HepG2 (cell line): Measurements from ENCODE around the gene TMEM38B. TPM values are rescaled to one million over a fixed set of nuclear protein-coding genes. Genes with fewer than 3 reads are reported as not detected.

Experiments used
- CHD4 ChIP-seq: fragments of 200-600 bp; sonication (generic); IDR thresholded peaks from 2 replicates; pipeline ENCODE4 v1.7.0; 2017; ENCODE audit warnings: mild to moderate bottlenecking, low read length, borderline replicate concordance
- ETV6 ChIP-seq: sonication (generic); formaldehyde crosslinking; conservative IDR thresholded peaks from 2 replicates; pipeline ENCODE4 v1.4.0; 2020; ENCODE audit warnings: missing genetic modification reagents
- FOXA3 ChIP-seq: IDR thresholded peaks from 2 replicates; pipeline ENCODE4 v1.6.1; 2016; ENCODE audit warnings: missing genetic modification reagents, missing compliant biosample characterization
- HNRNPUL1 ChIP-seq: fragments of 200-400 bp; formaldehyde crosslinking; IDR thresholded peaks from 2 replicates; pipeline ENCODE4 v1.6.1; 2017; ENCODE audit warnings: low read depth, mild to moderate bottlenecking, low read length, moderate library complexity
- MIER2 ChIP-seq: IDR thresholded peaks from 2 replicates; pipeline ENCODE4 v1.6.1; 2016; ENCODE audit warnings: missing biosample characterization, missing genetic modification reagents
- MYPOP ChIP-seq: sonication (generic); formaldehyde crosslinking; IDR thresholded peaks from 2 replicates; pipeline ENCODE4 v1.8.1; 2023; ENCODE audit warnings: mild to moderate bottlenecking, moderate library complexity, missing genetic modification reagents
- NFKB2 ChIP-seq: sonication (generic); formaldehyde crosslinking; IDR thresholded peaks from 2 replicates; pipeline ENCODE4 v1.4.0; 2020; ENCODE audit warnings: missing genetic modification reagents, borderline replicate concordance
- RFXAP ChIP-seq: sonication (generic); formaldehyde crosslinking; IDR thresholded peaks from 2 replicates; pipeline ENCODE4 v1.4.0; 2020; ENCODE audit warnings: missing genetic modification reagents, borderline replicate concordance
- RXRB ChIP-seq: IDR thresholded peaks from 2 replicates; pipeline ENCODE4 v1.6.1; 2016; ENCODE audit warnings: borderline replicate concordance, missing genetic modification reagents, missing compliant biosample characterization
- TBX3 ChIP-seq: fragments of 450-650 bp; IDR thresholded peaks from 2 replicates; pipeline ENCODE4 v1.6.1; 2017; ENCODE audit warnings: antibody characterized with exemption, mild to moderate bottlenecking, inconsistent platforms, borderline replicate concordance
- ZC3H13 ChIP-seq: sonication (generic); formaldehyde crosslinking; IDR thresholded peaks from 2 replicates; pipeline ENCODE4 v1.8.1; 2023; ENCODE audit warnings: mild to moderate bottlenecking, missing genetic modification reagents, moderate library complexity
- ZNF329 ChIP-seq: sonication (generic); formaldehyde crosslinking; IDR thresholded peaks from 2 replicates; pipeline ENCODE4 v1.9.0; 2021; ENCODE audit warnings: low read depth, mild to moderate bottlenecking, missing genetic modification reagents
- ZNF382 ChIP-seq: sonication (generic); formaldehyde crosslinking; IDR thresholded peaks from 2 replicates; pipeline ENCODE4 v1.5.0; 2020; ENCODE audit warnings: missing genetic modification reagents, mild to moderate bottlenecking, borderline replicate concordance
- ZNF501 ChIP-seq: sonication (generic); formaldehyde crosslinking; IDR thresholded peaks from 2 replicates; pipeline ENCODE4 v1.5.1; 2020; ENCODE audit warnings: mild to moderate bottlenecking, moderate library complexity, missing genetic modification reagents
- ZNF580 ChIP-seq: IDR thresholded peaks from 2 replicates; pipeline ENCODE4 v1.6.1; 2016; ENCODE audit warnings: low read depth, borderline replicate concordance
- ZNF672 ChIP-seq: sonication (generic); formaldehyde crosslinking; IDR thresholded peaks from 2 replicates; pipeline ENCODE4 v1.8.1; 2022; ENCODE audit warnings: missing genetic modification reagents
- ZNF674 ChIP-seq: sonication (generic); formaldehyde crosslinking; IDR thresholded peaks from 2 replicates; pipeline ENCODE4 v1.5.0; 2020; ENCODE audit warnings: low read depth, mild to moderate bottlenecking, missing genetic modification reagents
- ZNF710 ChIP-seq: sonication (generic); formaldehyde crosslinking; IDR thresholded peaks from 2 replicates; pipeline ENCODE4 v1.5.0; 2020; ENCODE audit warnings: mild to moderate bottlenecking, missing genetic modification reagents, borderline replicate concordance
- ZNF749 ChIP-seq: sonication (generic); formaldehyde crosslinking; IDR thresholded peaks from 2 replicates; pipeline ENCODE4 v1.8.0; 2022; ENCODE audit warnings: mild to moderate bottlenecking, missing genetic modification reagents, moderate library complexity, borderline replicate concordance
- ZSCAN22 ChIP-seq: sonication (generic); formaldehyde crosslinking; IDR thresholded peaks from 2 replicates; pipeline ENCODE4 v1.4.0; 2020; ENCODE audit warnings: mild to moderate bottlenecking, missing genetic modification reagents
- polyA plus RNA-seq, 8 experiments: library from polyadenylated mRNA; depleted of rRNA in 3 of 8; stranded (reverse) in 7 of 8; unstranded in 1 of 8; fragments of >200 nt; fragmentation: Illumina TruSeq in 4 of 8; extraction: Trizol in 4 of 8; gene quantifications; 2 replicates each; pipeline versions ENCODE4 v1.2.1 to v1.2.3, GENCODE V29; 2011 to 2016; ENCODE audit warnings: low read depth in 4 of 8, missing spikeins in 1 of 8, mixed read lengths in 1 of 8; ENCODE audit not compliant: insufficient read depth in 1 of 8
- total RNA-seq, 5 experiments: library from RNA; depleted of rRNA; stranded (reverse); fragments of >200 nt; fragmentation: Illumina TruSeq; extraction: Trizol; gene quantifications; 2 replicates each; pipeline ENCODE4 v1.2.3, GENCODE V29; 2016; ENCODE audit warnings: low read depth in 1 of 5
- TF ChIP-seq, protein P1 (sequence below): sonication (generic); formaldehyde crosslinking; IDR thresholded peaks from 2 replicates; pipeline ENCODE4 v1.9.0; 2021; ENCODE audit warnings: missing genetic modification reagents, mild to moderate bottlenecking, borderline replicate concordance

The TMEM38B gene
- total and polyA plus RNA-seq, 2 of the 13 experiments (the other 11 are each of a cell fraction or from before 2014, with no cell fraction given), result 13.4 to 32.4 TPM

DNA sequence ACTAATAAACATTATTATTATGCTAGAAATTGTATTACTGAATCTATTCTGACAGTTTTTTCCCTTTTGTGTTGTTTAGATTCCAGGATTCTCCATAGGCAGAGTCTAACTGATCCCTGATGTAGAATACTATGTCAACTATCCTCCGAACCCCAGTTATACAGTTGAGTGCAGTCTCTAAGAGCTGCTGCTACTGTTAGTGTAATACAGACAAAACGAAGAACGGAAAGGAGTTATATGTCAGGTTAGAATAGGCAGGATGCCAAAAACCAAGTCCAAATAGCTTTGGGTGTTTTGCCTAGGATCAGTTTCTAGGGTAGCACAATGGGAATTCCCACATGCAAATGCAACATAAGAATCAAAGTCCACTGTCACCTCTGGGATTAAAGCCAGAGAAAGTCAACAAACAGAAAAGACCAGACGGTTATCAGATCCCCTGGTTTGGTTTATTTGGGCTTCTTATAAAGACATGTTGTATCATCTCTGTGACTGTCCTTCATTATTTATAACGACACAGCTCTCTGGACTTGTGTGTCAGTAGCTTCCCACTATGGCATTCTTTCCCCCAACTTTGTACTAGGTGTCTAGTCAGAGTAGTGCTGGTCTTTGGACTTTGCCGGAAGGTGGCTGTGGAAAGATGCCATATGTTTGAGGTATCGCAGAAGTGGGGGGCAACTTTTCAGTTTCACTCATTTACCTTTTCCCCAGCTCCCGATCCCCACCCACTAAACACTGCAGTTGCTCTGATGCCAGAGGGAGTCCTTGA lies 14.9 kb upstream of the TMEM38B start (continued):
- TF ChIP-seq MYPOP, result no peak
- TF ChIP-seq FOXA3 (CRISPR knock-in tag), result peak; percentile 45; the same call in 1 of the 2 replicates
- no peak for TF ChIP-seq NFKB2 (CRISPR knock-in tag)
- no peak for TF ChIP-seq CHD4
- no peak for TF ChIP-seq ZNF501 (CRISPR knock-in tag)
- no peak for TF ChIP-seq ZSCAN22
- TF ChIP-seq MIER2, result peak; percentile 28; the same call in 1 of the 2 replicates
- peak; percentile 68 for TF ChIP-seq TBX3
- no peak for TF ChIP-seq ZNF580
- TF ChIP-seq RFXAP, result no peak
- TF ChIP-seq ZNF710 (CRISPR knock-in tag), result no peak
- TF ChIP-seq, protein P1, sequence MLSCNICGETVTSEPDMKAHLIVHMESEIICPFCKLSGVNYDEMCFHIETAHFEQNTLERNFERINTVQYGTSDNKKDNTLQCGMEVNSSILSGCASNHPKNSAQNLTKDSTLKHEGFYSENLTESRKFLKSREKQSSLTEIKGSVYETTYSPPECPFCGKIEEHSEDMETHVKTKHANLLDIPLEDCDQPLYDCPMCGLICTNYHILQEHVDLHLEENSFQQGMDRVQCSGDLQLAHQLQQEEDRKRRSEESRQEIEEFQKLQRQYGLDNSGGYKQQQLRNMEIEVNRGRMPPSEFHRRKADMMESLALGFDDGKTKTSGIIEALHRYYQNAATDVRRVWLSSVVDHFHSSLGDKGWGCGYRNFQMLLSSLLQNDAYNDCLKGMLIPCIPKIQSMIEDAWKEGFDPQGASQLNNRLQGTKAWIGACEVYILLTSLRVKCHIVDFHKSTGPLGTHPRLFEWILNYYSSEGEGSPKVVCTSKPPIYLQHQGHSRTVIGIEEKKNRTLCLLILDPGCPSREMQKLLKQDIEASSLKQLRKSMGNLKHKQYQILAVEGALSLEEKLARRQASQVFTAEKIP (CRISPR knock-in tag), result no peak
- TF ChIP-seq ETV6 (CRISPR knock-in tag), result no peak
- no peak for TF ChIP-seq RXRB (CRISPR knock-in tag)
- no peak for TF ChIP-seq ZNF329
- no peak for TF ChIP-seq ZNF382 (CRISPR knock-in tag)
- TF ChIP-seq HNRNPUL1, result no peak
- no peak for TF ChIP-seq ZC3H13 (CRISPR knock-in tag)
- no peak for TF ChIP-seq ZNF674 (CRISPR knock-in tag)
- no peak for TF ChIP-seq ZNF672 (CRISPR knock-in tag)
- no peak for TF ChIP-seq ZNF749 (CRISPR knock-in tag)
